ENCODE results near the gene GPR160. TPM values are rescaled to one million over a fixed set of nuclear protein-coding genes. Genes with fewer than 3 reads are reported as not detected.
"Not testable (repeated sequence)": the region's sequence is repeated elsewhere in the genome, so short reads cannot be mapped to it uniquely, and the experiment has no call there.

GPR160 gene
- total RNA-seq, 4 donors from 2014 or later = 1.7 to 17.7 (median 3.7) TPM

DNA sequence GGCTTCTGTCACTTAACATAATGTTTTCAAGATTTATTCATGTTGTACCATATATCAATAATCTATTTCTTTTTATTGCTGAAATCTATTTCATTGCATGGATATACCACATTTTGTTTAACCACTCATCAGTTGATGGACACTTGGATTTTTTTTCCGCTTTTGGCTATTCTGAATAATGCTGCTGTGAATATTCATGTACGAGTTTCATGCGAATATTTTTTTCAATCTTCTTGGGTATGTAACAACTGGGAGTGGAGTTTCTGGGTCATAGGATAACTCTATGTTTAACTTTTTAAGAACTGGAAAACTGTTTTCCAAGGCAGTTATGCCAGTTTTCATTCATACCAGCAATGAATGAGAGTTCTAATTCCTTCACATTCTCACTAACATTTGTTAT is 21.7 kb upstream of the GPR160 start:
- TF ChIP-seq POLR2A (IDR thresholded peaks at IDR 0.05) = no peak
- TF ChIP-seq, protein P1, sequence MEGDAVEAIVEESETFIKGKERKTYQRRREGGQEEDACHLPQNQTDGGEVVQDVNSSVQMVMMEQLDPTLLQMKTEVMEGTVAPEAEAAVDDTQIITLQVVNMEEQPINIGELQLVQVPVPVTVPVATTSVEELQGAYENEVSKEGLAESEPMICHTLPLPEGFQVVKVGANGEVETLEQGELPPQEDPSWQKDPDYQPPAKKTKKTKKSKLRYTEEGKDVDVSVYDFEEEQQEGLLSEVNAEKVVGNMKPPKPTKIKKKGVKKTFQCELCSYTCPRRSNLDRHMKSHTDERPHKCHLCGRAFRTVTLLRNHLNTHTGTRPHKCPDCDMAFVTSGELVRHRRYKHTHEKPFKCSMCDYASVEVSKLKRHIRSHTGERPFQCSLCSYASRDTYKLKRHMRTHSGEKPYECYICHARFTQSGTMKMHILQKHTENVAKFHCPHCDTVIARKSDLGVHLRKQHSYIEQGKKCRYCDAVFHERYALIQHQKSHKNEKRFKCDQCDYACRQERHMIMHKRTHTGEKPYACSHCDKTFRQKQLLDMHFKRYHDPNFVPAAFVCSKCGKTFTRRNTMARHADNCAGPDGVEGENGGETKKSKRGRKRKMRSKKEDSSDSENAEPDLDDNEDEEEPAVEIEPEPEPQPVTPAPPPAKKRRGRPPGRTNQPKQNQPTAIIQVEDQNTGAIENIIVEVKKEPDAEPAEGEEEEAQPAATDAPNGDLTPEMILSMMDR (IDR thresholded peaks at IDR 0.05) = no peak
- no peak for TF ChIP-seq EP300 (IDR thresholded peaks at IDR 0.05)
- H3K27ac ChIP-seq = no peak overlapping the region
- H3K4me1 ChIP-seq = no peaks in the 10 kb centered on the region
- WGBS, 2 donors = 78 to 89% methylated on average over 3 of the region's 3 CpGs
- no peaks in the 10 kb centered on the region for H3K27me3 ChIP-seq
- no peak for DNase-seq (ENCODE audit: low spot score in 2 of 2)
- H3K9me3 ChIP-seq = no peaks in the 10 kb centered on the region
- no peak overlapping the region for H3K4me3 ChIP-seq
- H3K36me3 ChIP-seq = no peaks in the 10 kb centered on the region

DNA sequence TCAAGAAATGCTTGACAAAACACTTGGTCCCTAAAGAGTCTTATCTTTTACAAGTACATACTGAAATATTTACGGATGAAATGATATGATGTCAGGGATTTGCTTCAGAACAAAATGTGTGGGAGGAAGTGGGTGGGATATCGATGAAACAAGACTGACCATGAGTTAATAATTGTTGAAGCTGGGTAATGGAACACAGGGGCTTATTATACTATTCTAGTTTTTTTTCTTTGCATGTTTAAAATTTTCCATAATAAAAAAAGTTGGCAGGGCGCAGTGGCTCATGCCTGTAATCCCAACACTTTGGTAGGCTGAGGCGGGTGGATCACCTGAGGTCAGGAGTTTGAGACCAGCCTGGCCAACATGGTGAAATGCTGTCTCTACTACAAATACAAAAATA is 18.5 kb upstream of the GPR160 start:
- H3K9me3 ChIP-seq; H3K36me3 ChIP-seq; H3K4me1 ChIP-seq; H3K27me3 ChIP-seq; H3K4me3 ChIP-seq; H3K27ac ChIP-seq; DNase-seq (ENCODE audit: low spot score in 2 of 2): not testable (repeated sequence)
- 25 to 36% methylated on average over 4 of the region's 4 CpGs for WGBS, 2 donors

DNA sequence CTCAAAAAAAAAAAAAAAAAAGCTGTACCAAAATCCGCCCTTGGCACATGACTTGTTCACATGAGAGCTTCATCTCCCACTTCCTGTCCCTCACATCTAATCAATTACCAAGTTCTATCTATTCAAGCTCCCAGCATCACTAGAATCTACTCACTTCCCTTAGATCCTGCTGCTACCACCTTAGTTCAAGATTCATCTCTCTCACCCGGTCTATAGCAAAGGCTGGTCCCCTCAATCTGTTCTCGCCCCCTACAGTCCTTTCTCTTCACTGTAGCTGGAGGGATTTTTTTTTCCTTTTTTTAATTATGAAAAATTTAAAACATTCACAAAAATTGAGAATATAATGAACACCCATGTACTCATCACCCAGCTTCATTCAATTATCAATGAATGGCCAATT is 16.7 kb upstream of the GPR160 start:
- no peaks in the 10 kb centered on the region for H3K36me3 ChIP-seq
- TF ChIP-seq, protein P1 (IDR thresholded peaks at IDR 0.05) = no peak
- TF ChIP-seq POLR2A (IDR thresholded peaks at IDR 0.05) (no peak), EP300 (IDR thresholded peaks at IDR 0.05) (no peak)
- H3K27me3 ChIP-seq = no peaks in the 10 kb centered on the region
- H3K27ac ChIP-seq = no peak overlapping the region
- 77 to 81% methylated on average over 3 of the region's 3 CpGs for WGBS, 2 donors
- no peak for DNase-seq (ENCODE audit: low spot score in 2 of 2)
- no peak overlapping the region for H3K4me3 ChIP-seq
- H3K9me3 ChIP-seq = no peaks in the 10 kb centered on the region
- H3K4me1 ChIP-seq = no peaks in the 10 kb centered on the region

- TF ChIP-seq, protein P1 (IDR thresholded peaks at IDR 0.05) = no peak
- TF ChIP-seq POLR2A (IDR thresholded peaks at IDR 0.05) (no peak), EP300 (IDR thresholded peaks at IDR 0.05) (no peak)
- Histone ChIP-seq H3K36me3 (no peaks in the 10 kb centered on the region), H3K9me3 (no peaks in the 10 kb centered on the region), H3K4me1 (no peaks in the 10 kb centered on the region), H3K27me3 (no peaks in the 10 kb centered on the region), H3K27ac (no peak overlapping the region), H3K4me3 (no peak overlapping the region)
- WGBS, 2 donors = 93% methylated on average over 4 of the region's 4 CpGs
- no peak for DNase-seq (ENCODE audit: low spot score in 2 of 2)
Measured at GRCh38 chr3:170022336-170022735, 15.5 kb upstream of the GPR160 start.

DNA sequence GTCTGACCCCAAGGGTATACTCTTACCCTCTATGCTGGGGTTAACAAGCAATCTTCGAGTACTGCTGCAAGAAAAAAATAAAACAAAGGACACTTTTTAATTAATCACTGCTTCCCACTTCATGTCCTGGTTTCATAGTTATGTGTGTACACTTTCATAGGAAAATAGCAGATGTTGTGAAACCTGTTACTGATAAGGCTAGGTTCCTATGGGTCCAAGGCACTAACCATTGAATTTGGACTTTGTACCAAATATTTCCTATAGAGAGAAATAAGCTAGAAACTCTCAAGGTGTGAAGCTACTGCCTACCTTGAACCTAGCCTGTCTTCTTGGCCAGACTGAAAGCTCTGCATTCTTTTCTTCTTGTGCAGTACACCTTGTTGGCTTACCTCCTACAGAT is 14.6 kb upstream of the GPR160 start:
- no peaks in the 10 kb centered on the region for H3K36me3 ChIP-seq
- TF ChIP-seq POLR2A (IDR thresholded peaks at IDR 0.05) = no peak
- TF ChIP-seq EP300 (IDR thresholded peaks at IDR 0.05) = no peak
- TF ChIP-seq, protein P1 (IDR thresholded peaks at IDR 0.05) = no peak
- DNase-seq (ENCODE audit: low spot score in 2 of 2) = no peak
- H3K9me3 ChIP-seq = no peaks in the 10 kb centered on the region
- no peaks in the 10 kb centered on the region for H3K27me3 ChIP-seq
- 54% methylated on average over 1 of the region's 1 CpG for WGBS, 2 donors
- H3K4me3 ChIP-seq = no peak overlapping the region
- no peak overlapping the region for H3K27ac ChIP-seq
- H3K4me1 ChIP-seq = no peaks in the 10 kb centered on the region

GRCh38 chr3:170024581-170024980 is 13.2 kb upstream of the GPR160 start:
- no peak overlapping the region for H3K4me3 ChIP-seq
- H3K27me3 ChIP-seq = no peaks in the 10 kb centered on the region
- WGBS, 2 donors = 92 to 96% methylated on average over 4 of the region's 4 CpGs
- H3K9me3 ChIP-seq = no peaks in the 10 kb centered on the region
- H3K36me3 ChIP-seq = no peaks in the 10 kb centered on the region
- H3K27ac ChIP-seq = no peak overlapping the region
- TF ChIP-seq, protein P1 (IDR thresholded peaks at IDR 0.05) = no peak
- TF ChIP-seq EP300 (IDR thresholded peaks at IDR 0.05) = no peak
- no peak for DNase-seq (ENCODE audit: low spot score in 2 of 2)
- H3K4me1 ChIP-seq = no peaks in the 10 kb centered on the region

All from tibial nerve (tissue), 4 donors.